GM20431 (cell line): ENCODE measurements around the gene ADGRL3.
"Not testable (repeated sequence)": the region's sequence is repeated elsewhere in the genome, so short reads cannot be mapped to it uniquely, and the experiment has no call there.

ENCODE experiments used
- in situ Hi-C: fragments of 300-500 bp; cut with MseI, MboI; formaldehyde crosslinking; loops from one replicate; pipeline ENCODE4 v1.15.0; 2020; ENCODE audit warnings: low sequenced_read_pairs; ENCODE audit not compliant: unreplicated experiment

ADGRL3 gene

GRCh38 chr4:61204353-61205060 is 4.4 kb downstream of the ADGRL3 start:
- in situ Hi-C loops: no loop called here

GRCh38 chr4:61205066-61205465 is 4.9 kb downstream of the ADGRL3 start:
- in situ Hi-C loops: no loop called here

- in situ Hi-C loops: not testable (repeated sequence)
These were observed 7.0 kb downstream of the ADGRL3 start for GRCh38 chr4:61207156-61207555.

- in situ Hi-C loops: no loop called here
These were observed 10.2 kb downstream of the ADGRL3 start for GRCh38 chr4:61210186-61210939.

GRCh38 chr4:61211781-61212180 is 11.7 kb downstream of the ADGRL3 start:
- in situ Hi-C loops: no loop called here

- in situ Hi-C loops: no loop called here
These were observed 12.7 kb downstream of the ADGRL3 start for GRCh38 chr4:61212788-61213187.

GRCh38 chr4:61214680-61215079 is 14.6 kb downstream of the ADGRL3 start:
- in situ Hi-C loops: no loop called here

- in situ Hi-C loops: no loop called here
These were observed 17.1 kb downstream of the ADGRL3 start for GRCh38 chr4:61217222-61217621.

- in situ Hi-C loops: no loop called here
These were observed 20.4 kb downstream of the ADGRL3 start for GRCh38 chr4:61220556-61220955.

GRCh38 chr4:61223385-61223784 is 23.3 kb downstream of the ADGRL3 start:
- in situ Hi-C loops: no loop called here

- in situ Hi-C loops: no loop called here
These were observed 24.4 kb downstream of the ADGRL3 start for GRCh38 chr4:61224573-61224972.

GRCh38 chr4:61225656-61226055 is 25.5 kb downstream of the ADGRL3 start:
- in situ Hi-C loops: no loop called here

- in situ Hi-C loops: no loop called here
These were observed 31.3 kb downstream of the ADGRL3 start for GRCh38 chr4:61231421-61231820.

- in situ Hi-C loops: no loop called here
These were observed 39.1 kb downstream of the ADGRL3 start for GRCh38 chr4:61239250-61239649.

GRCh38 chr4:61243962-61244361 is 43.8 kb downstream of the ADGRL3 start:
- in situ Hi-C loops: no loop called here

GRCh38 chr4:61245069-61245714 is 45.1 kb downstream of the ADGRL3 start:
- in situ Hi-C loops: no loop called here

- in situ Hi-C loops: no loop called here
These were observed 45.9 kb downstream of the ADGRL3 start for GRCh38 chr4:61246034-61246433.

GRCh38 chr4:61248705-61249104 is 48.6 kb downstream of the ADGRL3 start:
- in situ Hi-C loops: no loop called here

- in situ Hi-C loops: no loop called here
These were observed 51.0 kb downstream of the ADGRL3 start for GRCh38 chr4:61251129-61251528.

GRCh38 chr4:61254406-61254805 is 54.3 kb downstream of the ADGRL3 start:
- in situ Hi-C loops: no loop called here

- in situ Hi-C loops: no loop called here
These were observed 73.1 kb downstream of the ADGRL3 start for GRCh38 chr4:61273233-61273632.
